ENCODE measurements around the gene SPAG8. TPM values are rescaled to one million over a fixed set of nuclear protein-coding genes. Genes with fewer than 3 reads are reported as not detected.

The SPAG8 gene
- total and polyA plus RNA-seq, 2 donors (not counting 1 experiment from before 2014, with no cell fraction given), result 2.0 to 5.4 TPM

DNA sequence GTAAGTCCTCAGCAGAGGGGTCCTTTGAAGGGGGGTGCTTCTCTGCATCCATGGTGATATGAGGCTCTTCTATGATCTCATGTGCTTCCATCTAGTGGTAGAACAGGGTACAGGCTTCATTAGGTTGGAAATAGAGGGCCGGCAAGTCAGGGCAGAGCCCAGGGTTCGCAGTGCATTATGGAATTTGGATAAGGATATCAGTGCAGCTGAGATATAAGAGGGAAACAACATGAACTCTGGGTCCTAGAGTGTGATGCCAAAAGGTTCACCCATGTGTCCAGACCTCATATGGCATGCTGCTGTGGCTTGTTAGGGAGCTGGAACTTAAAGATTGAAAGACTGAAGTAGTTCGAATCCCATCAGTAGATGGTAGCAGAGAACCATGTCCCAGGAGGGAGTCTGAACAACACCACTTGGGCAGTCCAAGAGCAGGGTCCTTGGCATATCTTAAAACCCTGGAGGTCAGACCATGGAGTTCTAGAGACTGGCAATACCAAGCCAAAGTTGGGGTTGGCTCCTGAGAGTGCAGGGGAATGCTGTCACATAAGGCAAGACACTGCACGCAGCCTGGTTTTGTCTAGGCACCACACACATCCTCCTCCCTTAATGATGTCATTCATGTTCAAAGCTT is 14.1 kb upstream of the SPAG8 start:
- H3K4me1 Mint-ChIP-seq, result peaks cover 26% of the 10 kb centered on the region
- peak overlapping the region; percentile 63 for H3K4me2 ChIP-seq (replicated peaks; ENCODE audit: low read depth, low read length, poor library complexity, severe bottlenecking)

DNA sequence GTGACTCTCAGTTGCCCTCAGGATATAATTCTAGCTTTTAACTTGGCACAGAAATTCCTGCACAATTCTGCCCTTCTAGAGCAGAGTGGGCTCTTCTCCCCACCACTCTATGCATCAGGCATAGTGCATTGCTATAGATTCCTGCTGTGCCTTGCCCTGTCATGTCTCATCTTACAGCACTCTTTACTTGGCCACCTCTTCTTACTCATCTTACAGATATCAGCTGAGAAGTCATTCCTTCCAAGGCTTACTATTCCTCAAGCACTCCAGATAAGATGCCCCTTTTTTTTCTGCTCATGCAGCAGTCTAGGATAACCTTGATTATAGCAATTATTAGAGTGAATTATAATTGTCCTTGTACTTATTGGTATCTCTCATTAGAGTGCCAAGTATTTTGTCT is 10.9 kb upstream of the SPAG8 start:
- ChIA-PET POLR2A (no interaction called here), CTCF (interaction anchor here (1.2 to 1.7 kb wide), 2 partner anchors 9 to 59 kb away, joined by 6 to 10 read pairs; partner anchors contain the start of gene HINT2)
- Histone ChIP-seq H3K9ac (ENCODE audit: low read length) (no peak overlapping the region), H3K36me3 (replicated peaks in 1 of 2; ENCODE audit: control extremely low read depth in 1 of 2, control insufficient read depth in 1 of 2, extremely low read depth in 1 of 2, insufficient read depth in 2 of 2, low read length in 1 of 2) (no peaks in the 10 kb centered on the region), H3K4me3 (ENCODE audit: control extremely low read depth in 1 of 5, extremely low read depth in 1 of 5, insufficient read depth in 1 of 5, low read depth in 2 of 5, low read length in 4 of 5) (no peak overlapping the region), H3K27me3 (replicated peaks in 1 of 4; ENCODE audit: control extremely low read depth in 1 of 4, control insufficient read depth in 3 of 4, insufficient read depth in 4 of 4, low read length in 3 of 4) (no peaks in the 10 kb centered on the region), H3K4me1 (ENCODE audit: control insufficient read depth in 2 of 2, insufficient read depth in 2 of 2, low read length in 2 of 2) (peaks cover 3 to 8% of the 10 kb centered on the region in 2 donors), H3K27ac (ENCODE audit: low read length in 2 of 2) (no peak overlapping the region), H3K4me2 (replicated peaks; ENCODE audit: low read depth, low read length, poor library complexity, severe bottlenecking) (no peak overlapping the region), H2AFZ (ENCODE audit: insufficient read depth, low read depth, low read length, poor library complexity, severe bottlenecking) (no peak overlapping the region), H3K9me3 (ENCODE audit: control extremely low read depth in 1 of 3, control insufficient read depth in 2 of 3, insufficient read depth in 1 of 3, low read length in 2 of 3) (no peaks in the 10 kb centered on the region), H4K20me1 (ENCODE audit: control insufficient read depth, insufficient read depth, low read length, poor library complexity, severe bottlenecking) (no peaks in the 10 kb centered on the region), H3K79me2 (ENCODE audit: control insufficient read depth, insufficient read depth, low read length) (no peaks in the 10 kb centered on the region)
- H3K27me3 Mint-ChIP-seq, result no peaks in the 10 kb centered on the region
- TF ChIP-seq, protein P1, sequence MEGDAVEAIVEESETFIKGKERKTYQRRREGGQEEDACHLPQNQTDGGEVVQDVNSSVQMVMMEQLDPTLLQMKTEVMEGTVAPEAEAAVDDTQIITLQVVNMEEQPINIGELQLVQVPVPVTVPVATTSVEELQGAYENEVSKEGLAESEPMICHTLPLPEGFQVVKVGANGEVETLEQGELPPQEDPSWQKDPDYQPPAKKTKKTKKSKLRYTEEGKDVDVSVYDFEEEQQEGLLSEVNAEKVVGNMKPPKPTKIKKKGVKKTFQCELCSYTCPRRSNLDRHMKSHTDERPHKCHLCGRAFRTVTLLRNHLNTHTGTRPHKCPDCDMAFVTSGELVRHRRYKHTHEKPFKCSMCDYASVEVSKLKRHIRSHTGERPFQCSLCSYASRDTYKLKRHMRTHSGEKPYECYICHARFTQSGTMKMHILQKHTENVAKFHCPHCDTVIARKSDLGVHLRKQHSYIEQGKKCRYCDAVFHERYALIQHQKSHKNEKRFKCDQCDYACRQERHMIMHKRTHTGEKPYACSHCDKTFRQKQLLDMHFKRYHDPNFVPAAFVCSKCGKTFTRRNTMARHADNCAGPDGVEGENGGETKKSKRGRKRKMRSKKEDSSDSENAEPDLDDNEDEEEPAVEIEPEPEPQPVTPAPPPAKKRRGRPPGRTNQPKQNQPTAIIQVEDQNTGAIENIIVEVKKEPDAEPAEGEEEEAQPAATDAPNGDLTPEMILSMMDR (IDR thresholded peaks at IDR 0.05), result no peak
- TF ChIP-seq EZH2 (IDR thresholded peaks at IDR 0.05; ENCODE audit: borderline replicate concordance, insufficient read depth, low read depth, low read length, poor library complexity, severe bottlenecking), result no peak
- DNase-seq (no peak), ATAC-seq (ENCODE audit: low read depth) (no peak)
- H3K9me3 Mint-ChIP-seq (ENCODE audit: insufficient read depth), result no peaks in the 10 kb centered on the region
- H3K4me3 Mint-ChIP-seq, result no peak overlapping the region
- H3K4me1 Mint-ChIP-seq, result peaks cover 7% of the 10 kb centered on the region
- H3K27ac Mint-ChIP-seq, result no peak overlapping the region
- intact Hi-C loops (cut with micrococcal nuclease), result no loop called here

More for the DNA sequence above, 14.1 kb upstream of the SPAG8 start:
- H3K27me3 Mint-ChIP-seq, result no peaks in the 10 kb centered on the region
- Histone ChIP-seq H2AFZ (ENCODE audit: insufficient read depth, low read depth, low read length, poor library complexity, severe bottlenecking) (peak overlapping the region; percentile 54), H3K27me3 (replicated peaks in 1 of 4; ENCODE audit: control extremely low read depth in 1 of 4, control insufficient read depth in 3 of 4, insufficient read depth in 4 of 4, low read length in 3 of 4) (no peaks in the 10 kb centered on the region), H3K79me2 (ENCODE audit: control insufficient read depth, insufficient read depth, low read length) (peaks cover 6% of the 10 kb centered on the region), H4K20me1 (ENCODE audit: control insufficient read depth, insufficient read depth, low read length, poor library complexity, severe bottlenecking) (no peaks in the 10 kb centered on the region), H3K27ac (ENCODE audit: low read length in 2 of 2) (no peak overlapping the region), H3K36me3 (replicated peaks in 1 of 2; ENCODE audit: control extremely low read depth in 1 of 2, control insufficient read depth in 1 of 2, extremely low read depth in 1 of 2, insufficient read depth in 2 of 2, low read length in 1 of 2) (no peaks in the 10 kb centered on the region), H3K4me3 (ENCODE audit: control extremely low read depth in 1 of 5, extremely low read depth in 1 of 5, insufficient read depth in 1 of 5, low read depth in 2 of 5, low read length in 4 of 5) (no peak overlapping the region), H3K9ac (ENCODE audit: low read length) (no peak overlapping the region), H3K4me1 (ENCODE audit: control insufficient read depth in 2 of 2, insufficient read depth in 2 of 2, low read length in 2 of 2) (peaks cover 13 to 23% of the 10 kb centered on the region in 2 donors), H3K9me3 (ENCODE audit: control extremely low read depth in 1 of 3, control insufficient read depth in 2 of 3, insufficient read depth in 1 of 3, low read length in 2 of 3) (no peaks in the 10 kb centered on the region)
- peak; percentile 37 for ATAC-seq (ENCODE audit: low read depth)
- TF ChIP-seq, protein P1 (IDR thresholded peaks at IDR 0.05), result peak; percentile 85
- no peak for TF ChIP-seq EZH2 (IDR thresholded peaks at IDR 0.05; ENCODE audit: borderline replicate concordance, insufficient read depth, low read depth, low read length, poor library complexity, severe bottlenecking)
- ChIA-PET CTCF (interaction anchor here (0.6 to 6.0 kb wide), 55 partner anchors 10 to 222 kb away, joined by 3 to 141 read pairs (median 6); partner anchors contain the start of genes CCDC107, CREB3, GBA2 and HINT2), POLR2A (interaction anchor here (1.0 kb wide), 1 partner anchor 36 kb away, joined by 3 read pairs; no protein-coding TSS in a partner anchor)
- H3K27ac Mint-ChIP-seq, result peak overlapping the region; percentile 5
- WGBS (ENCODE audit: insufficient coverage), result 30% methylated on average over 4 of the region's 4 CpGs
- intact Hi-C loops (cut with micrococcal nuclease), result loop anchor here (1.0 to 5.0 kb wide), 6 partner anchors 36 to 709 kb away; partner anchors contain the start of genes ATOSB, CCDC107 and RMRP
- DNase-seq, result peak; percentile 82
- H3K9me3 Mint-ChIP-seq (ENCODE audit: insufficient read depth), result no peaks in the 10 kb centered on the region
- peak overlapping the region; percentile 62 for H3K4me3 Mint-ChIP-seq

Measured in B cell (primary cell).